GM23338 (cell line): ENCODE results near the gene MAT2A. TPM values are rescaled to one million over a fixed set of nuclear protein-coding genes. Genes with fewer than 3 reads are reported as not detected.

Experiments
- ATAC-seq: fragments of 200-7000 bp; cut with Tn5 transposase; 3 replicates; pipeline ENCODE4 v1.9.1; 2020
- DNase-seq: peaks from one replicate; pipeline ENCODE4 v3.0.0-alpha.2; 2015; ENCODE audit warnings: low spot score
- H2AFZ ChIP-seq: fragments of 200-600 bp; sonication (generic); 2 replicates; pipeline ENCODE4 v1.8.0; 2016; ENCODE audit warnings: antibody characterized with exemption, mild to moderate bottlenecking, moderate library complexity
- H3F3A ChIP-seq: fragments of 200-600 bp; sonication (generic); replicated peaks from 2 replicates; pipeline ENCODE4 v1.8.0; 2017; ENCODE audit warnings: antibody characterized with exemption, mixed run types, low read depth
- H3K27ac ChIP-seq: fragments of 200-600 bp; sonication (generic); 2 replicates; pipeline ENCODE4 v1.6.1; 2016; ENCODE audit warnings: low read depth
- H3K27me3 ChIP-seq: fragments of 200-600 bp; sonication (generic); 2 replicates; pipeline ENCODE4 v1.8.0; 2016; ENCODE audit warnings: mild to moderate bottlenecking, mixed run types, moderate library complexity; ENCODE audit not compliant: insufficient read depth
- H3K36me3 ChIP-seq: fragments of 200-600 bp; sonication (generic); 2 replicates; pipeline ENCODE4 v1.8.0; 2016; ENCODE audit warnings: mild to moderate bottlenecking; ENCODE audit not compliant: insufficient read depth
- H3K4me1 ChIP-seq: fragments of 200-600 bp; sonication (generic); 2 replicates; pipeline ENCODE4 v1.8.0; 2016; ENCODE audit warnings: mild to moderate bottlenecking, moderate library complexity; ENCODE audit not compliant: insufficient read depth
- H3K4me2 ChIP-seq: fragments of 200-600 bp; sonication (generic); 2 replicates; pipeline ENCODE4 v1.7.1; 2017; ENCODE audit warnings: mixed run types
- H3K4me3 ChIP-seq: fragments of 200-600 bp; sonication (generic); 2 replicates; pipeline ENCODE4 v1.6.1; 2016; ENCODE audit warnings: mixed run types
- H3K79me2 ChIP-seq: fragments of 200-600 bp; sonication (generic); replicated peaks from 2 replicates; pipeline ENCODE4 v1.8.0; 2017; ENCODE audit warnings: mild to moderate bottlenecking; ENCODE audit not compliant: insufficient read depth
- H3K9me2 ChIP-seq: fragments of 200-600 bp; sonication (generic); 2 replicates; pipeline ENCODE4 v1.8.0; 2017; ENCODE audit not compliant: insufficient read depth
- H4K20me1 ChIP-seq: fragments of 200-600 bp; sonication (generic); replicated peaks from 2 replicates; pipeline ENCODE4 v1.8.0; 2017; ENCODE audit warnings: mild to moderate bottlenecking; ENCODE audit not compliant: insufficient read depth
- H3K27ac Mint-ChIP-seq: 2 replicates; pipeline ENCODE4 v1.8.0; 2020; ENCODE audit warnings: inconsistent platforms, mild to moderate bottlenecking, moderate library complexity, mixed read lengths
- H3K27me3 Mint-ChIP-seq: 3 replicates; pipeline ENCODE4 v1.8.0; 2022; ENCODE audit warnings: low read depth, mild to moderate bottlenecking, moderate library complexity, mixed read lengths, inconsistent platforms; ENCODE audit not compliant: insufficient read depth, poor library complexity
- H3K36me3 Mint-ChIP-seq: 3 replicates; pipeline ENCODE4 v1.8.0; 2021; ENCODE audit warnings: low read depth, mild to moderate bottlenecking, inconsistent platforms, moderate library complexity, mixed read lengths
- H3K4me1 Mint-ChIP-seq: 3 replicates; pipeline ENCODE4 v1.8.0; 2020; ENCODE audit warnings: mild to moderate bottlenecking, inconsistent platforms, mixed read lengths
- H3K4me3 Mint-ChIP-seq: 3 replicates; pipeline ENCODE4 v1.8.0; 2021; ENCODE audit warnings: moderate library complexity, mild to moderate bottlenecking, inconsistent platforms, mixed read lengths
- H3K9me3 Mint-ChIP-seq: 3 replicates; pipeline ENCODE4 v1.8.0; 2020; ENCODE audit warnings: moderate library complexity, mild to moderate bottlenecking, inconsistent platforms, mixed read lengths
- CREB1 ChIP-seq: fragments of 250-450 bp; sonication (Bioruptor Pico); IDR thresholded peaks from 2 replicates; pipeline ENCODE4 v1.5.0; 2020; ENCODE audit warnings: low read depth, mild to moderate bottlenecking, moderate library complexity
- EZH2 ChIP-seq: fragments of 200-600 bp; sonication (generic); IDR thresholded peaks from one replicate; pipeline ENCODE4 v1.8.0; 2017; ENCODE audit warnings: antibody characterized with exemption, mild to moderate bottlenecking, low read depth; ENCODE audit not compliant: unreplicated experiment
- EZH2phosphoT487 ChIP-seq: fragments of 200-600 bp; sonication (generic); IDR thresholded peaks from one replicate; pipeline ENCODE4 v1.8.1; 2018; ENCODE audit warnings: antibody characterized with exemption; ENCODE audit not compliant: unreplicated experiment
- JUNB ChIP-seq: IDR thresholded peaks from one replicate; pipeline ENCODE4 v1.6.1; 2016; ENCODE audit warnings: antibody characterized with exemption; ENCODE audit not compliant: unreplicated experiment
- POLR2AphosphoS5 ChIP-seq: IDR thresholded peaks from 2 replicates; pipeline ENCODE4 v1.6.1; 2016; ENCODE audit warnings: antibody characterized with exemption, low read depth
- STAT1 ChIP-seq: IDR thresholded peaks from one replicate; pipeline ENCODE4 v1.6.1; 2016; ENCODE audit warnings: antibody characterized with exemption; ENCODE audit not compliant: unreplicated experiment
- ZNF331 ChIP-seq: fragments of 250-450 bp; sonication (Bioruptor Pico); IDR thresholded peaks from 2 replicates; pipeline ENCODE4 v1.5.0; 2020; ENCODE audit warnings: low read depth, mild to moderate bottlenecking, moderate library complexity
- polyA plus RNA-seq: library from polyadenylated mRNA; unstranded; fragments of >200 nt; fragmentation: Nextera tagmentation; extraction: Ambion mirVana; gene quantifications from 2 replicates; pipeline ENCODE4 v1.2.1, GENCODE V29; 2016
- total RNA-seq: library from RNA; depleted of rRNA; stranded (reverse); fragments of >200 nt; shearing (Covaris generic); gene quantifications from 2 replicates; pipeline ENCODE4 v1.2.3, GENCODE V29; 2014
- TF ChIP-seq, protein P1 (sequence below): IDR thresholded peaks from 2 replicates; pipeline ENCODE4 v1.6.1; 2016; ENCODE audit warnings: antibody characterized with exemption
- TF ChIP-seq, protein P2 (sequence below): fragments of 250-450 bp; sonication (Bioruptor Pico); IDR thresholded peaks from 2 replicates; pipeline ENCODE4 v1.5.0; 2020; ENCODE audit warnings: mild to moderate bottlenecking, moderate library complexity
- TF ChIP-seq, protein P3 (sequence below), 2 experiments: fragments of 200-600 bp in 1 of 2; sonication (generic) in 1 of 2; conservative IDR thresholded peaks; 2 replicates each; pipeline versions ENCODE4 v1.5.1 to v1.6.1; 2016 to 2017; ENCODE audit warnings: antibody characterized with exemption in 2 of 2, low read depth in 2 of 2, mild to moderate bottlenecking in 2 of 2, moderate library complexity in 1 of 2
- TF ChIP-seq, protein P4 (sequence below): IDR thresholded peaks from one replicate; pipeline ENCODE4 v1.6.1; 2018; ENCODE audit warnings: antibody characterized with exemption; ENCODE audit not compliant: unreplicated experiment

Gene MAT2A
- total and polyA plus RNA-seq, 2 experiments from 2014 or later, result 105 to 232 TPM

DNA sequence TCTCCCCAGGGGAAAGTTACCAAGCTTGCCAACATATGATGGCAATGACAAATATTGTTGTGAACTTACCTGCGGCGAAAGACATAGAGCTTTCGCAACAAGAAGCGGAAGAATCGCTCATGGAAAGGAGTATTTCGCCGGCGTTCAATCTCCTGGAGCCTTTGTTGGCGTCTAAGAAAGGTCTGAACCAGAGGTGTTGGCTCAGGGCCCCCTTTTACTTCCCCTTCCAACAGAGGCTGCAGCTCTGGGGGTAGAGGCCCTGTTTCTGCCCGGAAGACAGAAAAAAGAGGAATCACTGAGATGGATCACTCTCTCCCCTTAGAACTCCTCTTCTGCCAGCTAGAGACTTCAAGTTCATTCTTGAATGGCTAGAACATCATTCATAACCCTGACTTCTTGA lies 11.5 kb downstream of the MAT2A start:
- DNase-seq (no peak), ATAC-seq (no peak)
- peaks cover 20% of the 10 kb centered on the region for H3F3A ChIP-seq
- no peaks in the 10 kb centered on the region for H3K27me3 ChIP-seq
- H3K4me2 ChIP-seq, result no peak overlapping the region
- no peak overlapping the region for H3K4me3 Mint-ChIP-seq
- no peak overlapping the region for H3K27ac ChIP-seq
- H3K36me3 ChIP-seq, result peaks cover 38% of the 10 kb centered on the region
- no peak overlapping the region for H3K4me3 ChIP-seq
- TF ChIP-seq EZH2, result no peak
- TF ChIP-seq, protein P1, sequence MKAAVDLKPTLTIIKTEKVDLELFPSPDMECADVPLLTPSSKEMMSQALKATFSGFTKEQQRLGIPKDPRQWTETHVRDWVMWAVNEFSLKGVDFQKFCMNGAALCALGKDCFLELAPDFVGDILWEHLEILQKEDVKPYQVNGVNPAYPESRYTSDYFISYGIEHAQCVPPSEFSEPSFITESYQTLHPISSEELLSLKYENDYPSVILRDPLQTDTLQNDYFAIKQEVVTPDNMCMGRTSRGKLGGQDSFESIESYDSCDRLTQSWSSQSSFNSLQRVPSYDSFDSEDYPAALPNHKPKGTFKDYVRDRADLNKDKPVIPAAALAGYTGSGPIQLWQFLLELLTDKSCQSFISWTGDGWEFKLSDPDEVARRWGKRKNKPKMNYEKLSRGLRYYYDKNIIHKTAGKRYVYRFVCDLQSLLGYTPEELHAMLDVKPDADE, result no peak
- no peak for TF ChIP-seq STAT1
- no peak for TF ChIP-seq EZH2phosphoT487
- no peak for TF ChIP-seq POLR2AphosphoS5
- no peak for TF ChIP-seq CREB1 (CRISPR knock-in tag)
- no peak for TF ChIP-seq ZNF331 (CRISPR knock-in tag)
- TF ChIP-seq, protein P2, sequence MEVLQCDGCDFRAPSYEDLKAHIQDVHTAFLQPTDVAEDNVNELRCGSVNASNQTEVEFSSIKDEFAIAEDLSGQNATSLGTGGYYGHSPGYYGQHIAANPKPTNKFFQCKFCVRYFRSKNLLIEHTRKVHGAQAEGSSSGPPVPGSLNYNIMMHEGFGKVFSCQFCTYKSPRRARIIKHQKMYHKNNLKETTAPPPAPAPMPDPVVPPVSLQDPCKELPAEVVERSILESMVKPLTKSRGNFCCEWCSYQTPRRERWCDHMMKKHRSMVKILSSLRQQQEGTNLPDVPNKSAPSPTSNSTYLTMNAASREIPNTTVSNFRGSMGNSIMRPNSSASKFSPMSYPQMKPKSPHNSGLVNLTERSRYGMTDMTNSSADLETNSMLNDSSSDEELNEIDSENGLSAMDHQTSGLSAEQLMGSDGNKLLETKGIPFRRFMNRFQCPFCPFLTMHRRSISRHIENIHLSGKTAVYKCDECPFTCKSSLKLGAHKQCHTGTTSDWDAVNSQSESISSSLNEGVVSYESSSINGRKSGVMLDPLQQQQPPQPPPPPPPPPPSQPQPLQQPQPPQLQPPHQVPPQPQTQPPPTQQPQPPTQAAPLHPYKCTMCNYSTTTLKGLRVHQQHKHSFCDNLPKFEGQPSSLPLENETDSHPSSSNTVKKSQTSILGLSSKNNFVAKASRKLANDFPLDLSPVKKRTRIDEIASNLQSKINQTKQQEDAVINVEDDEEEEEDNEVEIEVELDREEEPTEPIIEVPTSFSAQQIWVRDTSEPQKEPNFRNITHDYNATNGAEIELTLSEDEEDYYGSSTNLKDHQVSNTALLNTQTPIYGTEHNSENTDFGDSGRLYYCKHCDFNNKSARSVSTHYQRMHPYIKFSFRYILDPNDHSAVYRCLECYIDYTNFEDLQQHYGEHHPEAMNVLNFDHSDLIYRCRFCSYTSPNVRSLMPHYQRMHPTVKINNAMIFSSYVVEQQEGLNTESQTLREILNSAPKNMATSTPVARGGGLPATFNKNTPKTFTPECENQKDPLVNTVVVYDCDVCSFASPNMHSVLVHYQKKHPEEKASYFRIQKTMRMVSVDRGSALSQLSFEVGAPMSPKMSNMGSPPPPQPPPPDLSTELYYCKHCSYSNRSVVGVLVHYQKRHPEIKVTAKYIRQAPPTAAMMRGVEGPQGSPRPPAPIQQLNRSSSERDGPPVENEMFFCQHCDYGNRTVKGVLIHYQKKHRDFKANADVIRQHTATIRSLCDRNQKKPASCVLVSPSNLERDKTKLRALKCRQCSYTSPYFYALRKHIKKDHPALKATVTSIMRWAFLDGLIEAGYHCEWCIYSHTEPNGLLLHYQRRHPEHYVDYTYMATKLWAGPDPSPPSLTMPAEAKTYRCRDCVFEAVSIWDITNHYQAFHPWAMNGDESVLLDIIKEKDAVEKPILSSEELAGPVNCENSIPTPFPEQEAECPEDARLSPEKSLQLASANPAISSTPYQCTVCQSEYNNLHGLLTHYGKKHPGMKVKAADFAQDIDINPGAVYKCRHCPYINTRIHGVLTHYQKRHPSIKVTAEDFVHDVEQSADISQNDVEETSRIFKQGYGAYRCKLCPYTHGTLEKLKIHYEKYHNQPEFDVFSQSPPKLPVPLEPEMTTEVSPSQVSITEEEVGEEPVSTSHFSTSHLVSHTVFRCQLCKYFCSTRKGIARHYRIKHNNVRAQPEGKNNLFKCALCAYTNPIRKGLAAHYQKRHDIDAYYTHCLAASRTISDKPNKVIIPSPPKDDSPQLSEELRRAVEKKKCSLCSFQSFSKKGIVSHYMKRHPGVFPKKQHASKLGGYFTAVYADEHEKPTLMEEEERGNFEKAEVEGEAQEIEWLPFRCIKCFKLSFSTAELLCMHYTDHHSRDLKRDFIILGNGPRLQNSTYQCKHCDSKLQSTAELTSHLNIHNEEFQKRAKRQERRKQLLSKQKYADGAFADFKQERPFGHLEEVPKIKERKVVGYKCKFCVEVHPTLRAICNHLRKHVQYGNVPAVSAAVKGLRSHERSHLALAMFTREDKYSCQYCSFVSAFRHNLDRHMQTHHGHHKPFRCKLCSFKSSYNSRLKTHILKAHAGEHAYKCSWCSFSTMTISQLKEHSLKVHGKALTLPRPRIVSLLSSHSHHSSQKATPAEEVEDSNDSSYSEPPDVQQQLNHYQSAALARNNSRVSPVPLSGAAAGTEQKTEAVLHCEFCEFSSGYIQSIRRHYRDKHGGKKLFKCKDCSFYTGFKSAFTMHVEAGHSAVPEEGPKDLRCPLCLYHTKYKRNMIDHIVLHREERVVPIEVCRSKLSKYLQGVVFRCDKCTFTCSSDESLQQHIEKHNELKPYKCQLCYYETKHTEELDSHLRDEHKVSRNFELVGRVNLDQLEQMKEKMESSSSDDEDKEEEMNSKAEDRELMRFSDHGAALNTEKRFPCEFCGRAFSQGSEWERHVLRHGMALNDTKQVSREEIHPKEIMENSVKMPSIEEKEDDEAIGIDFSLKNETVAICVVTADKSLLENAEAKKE, result no peak
- TF ChIP-seq, protein P3, sequence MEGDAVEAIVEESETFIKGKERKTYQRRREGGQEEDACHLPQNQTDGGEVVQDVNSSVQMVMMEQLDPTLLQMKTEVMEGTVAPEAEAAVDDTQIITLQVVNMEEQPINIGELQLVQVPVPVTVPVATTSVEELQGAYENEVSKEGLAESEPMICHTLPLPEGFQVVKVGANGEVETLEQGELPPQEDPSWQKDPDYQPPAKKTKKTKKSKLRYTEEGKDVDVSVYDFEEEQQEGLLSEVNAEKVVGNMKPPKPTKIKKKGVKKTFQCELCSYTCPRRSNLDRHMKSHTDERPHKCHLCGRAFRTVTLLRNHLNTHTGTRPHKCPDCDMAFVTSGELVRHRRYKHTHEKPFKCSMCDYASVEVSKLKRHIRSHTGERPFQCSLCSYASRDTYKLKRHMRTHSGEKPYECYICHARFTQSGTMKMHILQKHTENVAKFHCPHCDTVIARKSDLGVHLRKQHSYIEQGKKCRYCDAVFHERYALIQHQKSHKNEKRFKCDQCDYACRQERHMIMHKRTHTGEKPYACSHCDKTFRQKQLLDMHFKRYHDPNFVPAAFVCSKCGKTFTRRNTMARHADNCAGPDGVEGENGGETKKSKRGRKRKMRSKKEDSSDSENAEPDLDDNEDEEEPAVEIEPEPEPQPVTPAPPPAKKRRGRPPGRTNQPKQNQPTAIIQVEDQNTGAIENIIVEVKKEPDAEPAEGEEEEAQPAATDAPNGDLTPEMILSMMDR (conservative IDR thresholded peaks at IDR 0.05; ENCODE audit: low read depth in 2 of 2), result no peak
- no peak for TF ChIP-seq JUNB
- TF ChIP-seq, protein P4, sequence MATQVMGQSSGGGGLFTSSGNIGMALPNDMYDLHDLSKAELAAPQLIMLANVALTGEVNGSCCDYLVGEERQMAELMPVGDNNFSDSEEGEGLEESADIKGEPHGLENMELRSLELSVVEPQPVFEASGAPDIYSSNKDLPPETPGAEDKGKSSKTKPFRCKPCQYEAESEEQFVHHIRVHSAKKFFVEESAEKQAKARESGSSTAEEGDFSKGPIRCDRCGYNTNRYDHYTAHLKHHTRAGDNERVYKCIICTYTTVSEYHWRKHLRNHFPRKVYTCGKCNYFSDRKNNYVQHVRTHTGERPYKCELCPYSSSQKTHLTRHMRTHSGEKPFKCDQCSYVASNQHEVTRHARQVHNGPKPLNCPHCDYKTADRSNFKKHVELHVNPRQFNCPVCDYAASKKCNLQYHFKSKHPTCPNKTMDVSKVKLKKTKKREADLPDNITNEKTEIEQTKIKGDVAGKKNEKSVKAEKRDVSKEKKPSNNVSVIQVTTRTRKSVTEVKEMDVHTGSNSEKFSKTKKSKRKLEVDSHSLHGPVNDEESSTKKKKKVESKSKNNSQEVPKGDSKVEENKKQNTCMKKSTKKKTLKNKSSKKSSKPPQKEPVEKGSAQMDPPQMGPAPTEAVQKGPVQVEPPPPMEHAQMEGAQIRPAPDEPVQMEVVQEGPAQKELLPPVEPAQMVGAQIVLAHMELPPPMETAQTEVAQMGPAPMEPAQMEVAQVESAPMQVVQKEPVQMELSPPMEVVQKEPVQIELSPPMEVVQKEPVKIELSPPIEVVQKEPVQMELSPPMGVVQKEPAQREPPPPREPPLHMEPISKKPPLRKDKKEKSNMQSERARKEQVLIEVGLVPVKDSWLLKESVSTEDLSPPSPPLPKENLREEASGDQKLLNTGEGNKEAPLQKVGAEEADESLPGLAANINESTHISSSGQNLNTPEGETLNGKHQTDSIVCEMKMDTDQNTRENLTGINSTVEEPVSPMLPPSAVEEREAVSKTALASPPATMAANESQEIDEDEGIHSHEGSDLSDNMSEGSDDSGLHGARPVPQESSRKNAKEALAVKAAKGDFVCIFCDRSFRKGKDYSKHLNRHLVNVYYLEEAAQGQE, result no peak
- peaks cover 7% of the 10 kb centered on the region; the same call in 2 of the 3 replicates for H3K4me1 Mint-ChIP-seq
- no peaks in the 10 kb centered on the region for H4K20me1 ChIP-seq
- H3K27ac Mint-ChIP-seq, result no peak overlapping the region
- no peak overlapping the region for H2AFZ ChIP-seq
- H3K9me3 Mint-ChIP-seq, result no peaks in the 10 kb centered on the region; the same call in 2 of the 3 replicates
- H3K79me2 ChIP-seq, result no peaks in the 10 kb centered on the region
- H3K27me3 Mint-ChIP-seq, result peaks cover 18% of the 10 kb centered on the region
- H3K4me1 ChIP-seq, result no peaks in the 10 kb centered on the region
- H3K9me2 ChIP-seq, result no peaks in the 10 kb centered on the region
- peaks cover 75% of the 10 kb centered on the region for H3K36me3 Mint-ChIP-seq
